Effector memory CD4-positive, alpha-beta T cell (primary cell): Measurements from ENCODE around the gene KAT14.
"Not testable (repeated sequence)": the region's sequence is repeated elsewhere in the genome, so short reads cannot be mapped to it uniquely, and the experiment has no call there.

Experiments used
- DNase-seq, 3 donors: peaks; one replicate each; pipeline ENCODE4 v3.0.0-alpha.2; 2020
- H3K27ac ChIP-seq: 2 replicates; pipeline ENCODE4 v1.7.0; 2013; ENCODE audit warnings: mild to moderate bottlenecking, low read length, moderate library complexity; ENCODE audit not compliant: insufficient read depth, poor library complexity, severe bottlenecking
- H3K27me3 ChIP-seq: replicated peaks from 2 replicates; pipeline ENCODE4 v1.7.0; 2013; ENCODE audit warnings: mild to moderate bottlenecking, low read length; ENCODE audit not compliant: insufficient read depth, control insufficient read depth, poor library complexity, severe bottlenecking
- H3K36me3 ChIP-seq: 2 replicates; pipeline ENCODE4 v1.7.0; 2013; ENCODE audit warnings: mild to moderate bottlenecking, low read length, moderate library complexity; ENCODE audit not compliant: control insufficient read depth, insufficient read depth
- H3K4me1 ChIP-seq: 2 replicates; pipeline ENCODE4 v1.7.0; 2013; ENCODE audit warnings: low read length, mild to moderate bottlenecking; ENCODE audit not compliant: control insufficient read depth, insufficient read depth, poor library complexity, severe bottlenecking
- H3K4me3 ChIP-seq: 2 replicates; pipeline ENCODE4 v1.7.0; 2013; ENCODE audit warnings: low read length, low read depth, mild to moderate bottlenecking; ENCODE audit not compliant: insufficient read depth, poor library complexity, severe bottlenecking
- H3K9me3 ChIP-seq: 2 replicates; pipeline ENCODE4 v1.7.0; 2013; ENCODE audit warnings: mild to moderate bottlenecking, low read length, moderate library complexity; ENCODE audit not compliant: control insufficient read depth

The KAT14 gene

DNA sequence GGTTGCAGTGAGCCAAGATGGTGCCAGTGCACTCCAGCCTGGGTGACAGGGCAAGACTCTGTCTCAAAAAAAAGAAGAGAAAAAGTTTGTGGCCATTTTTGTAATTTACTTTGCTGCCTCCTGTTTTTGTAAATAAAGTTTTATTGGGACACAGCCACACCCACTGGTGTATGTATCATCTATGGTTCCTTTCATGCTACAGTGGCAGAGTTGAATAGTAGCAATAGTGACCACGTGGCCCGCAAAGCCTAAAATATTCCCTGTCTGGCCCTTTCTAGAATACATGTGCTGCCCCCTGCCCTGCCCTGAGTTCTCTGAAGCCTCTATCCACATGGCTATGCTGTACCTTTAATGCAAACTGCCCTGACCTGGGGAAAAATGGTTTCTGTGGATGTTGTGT is 75.3 kb downstream of the KAT14 start:
- H3K27me3 ChIP-seq = no peaks in the 10 kb centered on the region
- no peaks in the 10 kb centered on the region for H3K36me3 ChIP-seq
- H3K4me1 ChIP-seq = no peaks in the 10 kb centered on the region
- H3K27ac ChIP-seq = no peak overlapping the region
- H3K4me3 ChIP-seq = no peak overlapping the region
- H3K9me3 ChIP-seq = no peaks in the 10 kb centered on the region
- no peak for DNase-seq

DNA sequence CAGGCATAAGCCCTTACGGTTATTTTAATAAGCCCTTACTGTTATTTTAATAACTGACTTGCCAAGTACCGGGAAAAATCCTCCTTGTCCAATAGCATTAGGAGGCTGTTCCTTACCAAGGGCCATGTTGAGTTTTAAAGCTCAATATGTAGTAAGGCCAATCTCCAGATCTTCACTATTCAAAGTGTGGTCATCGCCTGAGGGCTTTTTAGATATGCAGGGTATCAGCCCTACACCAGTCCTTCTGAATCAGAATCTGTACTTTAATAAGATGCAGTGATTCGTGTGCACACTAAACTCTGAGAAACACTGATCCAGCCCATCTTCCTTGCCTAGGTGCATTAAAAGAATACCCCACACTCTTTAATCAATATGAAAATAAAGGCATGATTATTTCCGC is 77.9 kb downstream of the KAT14 start:
- no peak for DNase-seq
- no peak overlapping the region for H3K27ac ChIP-seq
- no peaks in the 10 kb centered on the region for H3K27me3 ChIP-seq
- H3K36me3 ChIP-seq = no peaks in the 10 kb centered on the region
- H3K9me3 ChIP-seq = no peaks in the 10 kb centered on the region
- H3K4me1 ChIP-seq = no peaks in the 10 kb centered on the region
- H3K4me3 ChIP-seq = no peak overlapping the region

DNA sequence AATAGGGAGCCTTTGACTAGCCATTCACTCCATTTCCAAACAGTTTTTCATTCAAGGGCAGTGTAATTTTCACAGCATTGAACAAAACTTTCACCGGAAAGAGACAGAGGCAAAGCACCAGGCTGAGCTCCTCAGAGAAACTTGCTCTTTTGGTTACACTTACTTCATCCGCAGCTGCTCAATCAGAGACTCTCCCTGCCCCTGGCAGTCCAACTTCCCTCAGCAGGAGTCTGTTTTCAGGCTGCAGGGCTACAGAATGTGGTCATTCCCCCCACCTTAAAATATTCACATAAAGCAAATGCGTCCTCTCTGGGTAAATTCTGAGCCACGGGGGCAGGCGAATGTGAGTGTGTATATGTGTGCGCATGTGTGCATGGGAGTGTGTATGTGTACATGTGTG is 80.6 kb downstream of the KAT14 start:
- H3K4me3 ChIP-seq = no peak overlapping the region
- no peak overlapping the region for H3K27ac ChIP-seq
- no peaks in the 10 kb centered on the region for H3K27me3 ChIP-seq
- H3K9me3 ChIP-seq = no peaks in the 10 kb centered on the region
- no peaks in the 10 kb centered on the region for H3K36me3 ChIP-seq
- H3K4me1 ChIP-seq = no peaks in the 10 kb centered on the region
- no peak for DNase-seq

DNA sequence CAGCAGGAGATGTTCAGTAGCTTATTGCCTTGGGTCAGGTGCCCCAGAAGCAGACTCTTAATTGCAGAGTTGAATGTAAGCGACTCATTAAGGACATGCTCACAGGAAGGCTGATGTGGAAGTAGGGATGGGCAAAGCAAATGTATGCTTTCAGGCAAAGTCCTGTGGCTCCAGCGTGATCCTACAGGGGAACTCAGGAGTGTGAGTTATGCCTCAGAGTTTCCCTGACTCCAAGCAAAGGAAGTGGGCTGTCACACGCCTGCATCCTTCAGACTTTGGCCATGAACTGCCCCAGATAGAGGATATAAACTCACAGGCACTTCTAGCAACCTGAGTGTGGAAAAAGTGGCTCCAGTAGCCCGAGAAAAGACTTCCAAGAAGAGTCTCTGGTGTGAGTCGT is 85.7 kb downstream of the KAT14 start:
- H3K4me3 ChIP-seq = no peak overlapping the region
- H3K36me3 ChIP-seq = no peaks in the 10 kb centered on the region
- no peak for DNase-seq
- H3K4me1 ChIP-seq = no peaks in the 10 kb centered on the region
- no peaks in the 10 kb centered on the region for H3K27me3 ChIP-seq
- no peak overlapping the region for H3K27ac ChIP-seq
- no peaks in the 10 kb centered on the region for H3K9me3 ChIP-seq

DNA sequence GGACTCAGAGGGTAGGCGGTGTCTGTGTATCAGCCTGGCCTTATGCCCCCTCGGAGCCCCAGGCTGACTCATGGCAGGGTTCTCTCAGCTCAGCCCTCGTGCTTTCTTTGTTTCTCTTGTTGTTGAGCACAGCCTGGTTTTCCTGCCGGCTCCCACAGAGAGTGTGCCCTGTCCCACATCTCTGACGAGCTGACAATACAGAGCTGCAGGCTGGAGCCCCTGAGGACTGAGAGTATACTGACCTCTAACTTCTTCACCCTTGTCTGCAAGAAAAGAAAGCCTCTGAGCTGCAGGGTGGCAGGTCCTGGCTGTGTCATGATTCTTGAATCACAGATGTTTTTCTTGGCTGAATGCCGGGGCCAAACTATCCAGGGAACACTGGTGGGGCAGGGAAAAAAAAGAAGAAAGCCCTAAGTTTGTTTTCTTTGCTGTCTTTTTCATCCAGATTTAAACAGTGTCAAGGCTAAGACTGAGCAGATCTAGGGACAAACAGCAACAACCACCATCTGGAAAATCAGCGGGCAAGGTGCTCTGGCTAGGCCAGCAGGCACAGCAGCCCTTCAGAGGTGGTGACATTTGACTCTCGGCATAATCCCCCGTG is 87.4 kb downstream of the KAT14 start:
- Histone ChIP-seq H3K36me3 (no peaks in the 10 kb centered on the region), H3K4me3 (no peak overlapping the region), H3K27ac (no peak overlapping the region), H3K9me3 (no peaks in the 10 kb centered on the region), H3K27me3 (no peaks in the 10 kb centered on the region), H3K4me1 (no peaks in the 10 kb centered on the region)
- DNase-seq = no peak

DNA sequence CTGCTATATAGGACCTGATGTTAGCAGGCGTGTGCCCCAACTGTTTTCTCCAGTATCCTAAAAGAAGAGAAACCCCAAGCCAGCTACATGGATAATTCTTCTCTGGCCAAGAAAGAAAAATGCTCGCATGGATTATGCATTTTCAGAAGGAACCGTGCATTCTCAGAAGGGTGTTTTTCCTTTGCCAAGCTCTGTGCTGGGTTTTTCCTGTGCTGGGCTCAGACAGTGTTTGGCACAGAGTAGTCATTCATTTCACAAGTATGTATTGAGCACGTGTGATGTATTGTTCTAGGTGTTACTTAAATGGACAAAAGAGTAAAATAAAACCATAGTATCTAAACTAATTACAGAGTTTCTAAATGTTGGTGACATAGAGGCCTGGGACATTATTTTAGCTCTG is 88.0 kb downstream of the KAT14 start:
- H3K4me1 ChIP-seq = no peaks in the 10 kb centered on the region
- no peak overlapping the region for H3K27ac ChIP-seq
- no peak for DNase-seq
- H3K36me3 ChIP-seq = no peaks in the 10 kb centered on the region
- no peak overlapping the region for H3K4me3 ChIP-seq
- H3K27me3 ChIP-seq = no peaks in the 10 kb centered on the region
- H3K9me3 ChIP-seq = no peaks in the 10 kb centered on the region

DNA sequence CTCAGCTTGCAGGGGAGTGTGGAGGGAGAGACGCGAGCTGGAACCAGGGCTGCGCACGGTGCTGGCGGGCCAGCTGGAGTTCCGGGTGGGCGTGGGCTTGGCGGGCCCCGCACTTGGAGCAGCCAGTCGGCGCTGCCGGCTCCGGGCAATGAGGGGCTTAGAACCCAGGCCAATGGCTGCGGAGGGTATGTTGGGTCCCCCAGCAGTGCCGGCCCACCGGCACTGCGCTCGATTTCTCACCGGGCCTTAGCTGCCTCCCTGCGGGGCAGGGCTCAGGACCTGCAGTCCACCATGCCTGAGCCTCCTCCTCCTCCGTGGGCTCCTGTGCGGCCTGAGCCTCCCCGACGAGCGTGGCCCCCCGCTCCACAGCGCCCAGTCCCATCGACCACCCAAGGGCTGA is 89.1 kb downstream of the KAT14 start:
- DNase-seq, H3K4me1 ChIP-seq, H3K9me3 ChIP-seq, H3K27ac ChIP-seq, H3K27me3 ChIP-seq, H3K36me3 ChIP-seq, H3K4me3 ChIP-seq: not testable (repeated sequence)

DNA sequence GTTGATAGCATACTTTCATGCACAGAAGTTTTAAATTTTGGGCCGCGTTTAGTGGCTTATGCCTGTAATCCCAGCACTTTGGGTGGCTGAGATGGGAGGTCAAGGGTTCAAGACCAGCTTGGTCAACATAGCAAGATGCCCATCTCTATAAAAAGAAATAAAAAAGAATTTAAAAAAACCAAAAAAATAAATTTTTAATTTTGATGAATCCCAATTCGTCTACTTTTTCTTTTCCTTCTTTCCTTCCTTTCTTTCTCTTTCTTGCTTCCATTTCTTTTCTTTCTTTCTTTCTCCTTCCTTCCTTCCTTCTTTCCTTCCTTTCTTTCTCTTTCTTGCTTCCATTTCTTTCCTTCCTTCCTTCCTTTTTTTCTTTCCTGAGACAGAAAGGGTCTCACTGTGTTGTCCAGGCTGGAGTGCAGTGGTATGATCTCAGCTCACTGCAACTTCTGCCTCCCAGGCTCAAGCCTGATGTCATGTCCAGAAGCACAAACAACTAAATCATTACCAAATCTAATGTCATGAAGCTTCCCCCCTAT is 95.8 kb downstream of the KAT14 start:
- H3K9me3 ChIP-seq = no peaks in the 10 kb centered on the region
- no peaks in the 10 kb centered on the region for H3K36me3 ChIP-seq
- no peak overlapping the region for H3K27ac ChIP-seq
- no peak for DNase-seq
- no peaks in the 10 kb centered on the region for H3K27me3 ChIP-seq
- H3K4me1 ChIP-seq = no peaks in the 10 kb centered on the region
- no peak overlapping the region for H3K4me3 ChIP-seq
